Activated CD4-positive, alpha-beta T cell treated with anti-CD3 and anti-CD28 coated beads, Interleukin-2, Interleukin-4, amounts not matched to agents 100 ng/mL and 50 ng/mL, durations not matched to agents 16 hours and 8 hours (primary cell): ENCODE data around the gene THOP1.

Experiments
- DNase-seq: peaks from one replicate; pipeline ENCODE4 v3.0.0-alpha.2; 2020; ENCODE audit warnings: low spot score

THOP1 gene

DNA sequence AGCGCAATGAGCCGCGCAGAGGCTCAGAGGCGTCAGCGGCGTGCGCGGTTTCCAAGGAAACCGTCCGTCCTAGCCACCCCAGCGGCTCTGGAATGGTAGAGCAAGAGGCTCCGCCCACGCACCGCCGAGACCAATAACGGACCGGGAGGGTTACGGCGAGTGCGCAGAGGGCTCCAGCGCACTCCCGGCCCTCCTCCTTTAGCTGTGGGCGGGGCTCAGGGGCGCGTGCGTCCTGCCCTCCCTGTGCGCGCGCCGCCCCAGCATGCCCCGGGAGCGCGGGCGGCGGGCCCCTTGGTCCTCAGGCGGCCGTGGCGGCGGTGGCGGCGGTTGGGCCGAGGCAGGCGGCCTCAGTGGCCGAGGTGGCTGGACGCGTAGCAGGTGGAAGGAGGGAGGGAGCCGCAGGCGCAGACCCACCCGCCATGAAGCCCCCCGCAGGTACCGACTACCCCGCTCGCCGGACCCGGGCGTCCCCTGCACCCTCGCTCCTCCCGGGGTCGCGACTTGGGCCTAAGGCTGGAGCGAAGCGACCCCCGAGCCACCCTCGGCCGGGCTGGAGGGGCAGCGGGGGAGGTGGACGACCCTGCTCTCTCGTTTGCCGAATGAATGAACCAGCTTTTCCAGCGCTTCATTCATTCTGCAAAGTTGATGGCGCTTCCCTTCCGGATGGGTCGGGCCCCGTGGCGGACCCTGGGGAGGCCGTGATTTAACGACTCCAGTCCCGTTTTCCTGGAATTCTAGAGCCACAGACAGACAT, at the start of gene THOP1:
Gene THOP1 (plus strand): TSS at position 260 of the 754 bp plus-strand sequence. CDS start 160 bp downstream, at position 420.
- DNase-seq: peak; percentile 99

DNA sequence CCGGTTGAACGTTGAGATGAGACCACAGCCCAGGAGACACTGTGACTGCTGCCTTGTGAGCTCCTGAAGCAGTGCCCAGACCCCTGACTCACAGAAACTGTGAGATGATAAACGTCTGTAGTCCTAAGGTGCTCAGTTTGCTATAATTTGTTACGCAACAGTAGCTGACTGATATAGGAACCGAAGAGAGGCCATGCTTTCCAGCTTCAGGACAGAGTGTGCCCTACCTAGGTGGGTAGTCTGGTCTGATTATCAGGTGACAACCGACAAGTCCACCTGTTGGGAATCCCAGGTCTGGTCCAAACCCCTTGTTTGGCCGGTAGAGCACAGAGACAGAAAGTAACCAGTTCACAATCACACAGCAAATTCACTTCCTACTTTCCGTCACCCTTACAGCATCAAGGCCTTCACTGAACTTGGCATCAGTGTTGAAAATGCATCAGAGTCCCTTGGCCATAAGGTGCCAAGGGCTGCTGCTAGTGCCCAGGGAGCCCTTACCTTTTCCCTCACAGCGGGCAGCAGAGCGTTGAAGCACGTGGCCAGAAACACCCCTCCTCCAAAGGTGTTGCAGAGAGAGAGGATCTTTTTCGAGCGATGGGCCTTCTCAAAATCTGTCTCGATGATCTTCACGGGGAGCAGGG, 48.6 kb upstream of the THOP1 start:
- no peak for DNase-seq

DNA sequence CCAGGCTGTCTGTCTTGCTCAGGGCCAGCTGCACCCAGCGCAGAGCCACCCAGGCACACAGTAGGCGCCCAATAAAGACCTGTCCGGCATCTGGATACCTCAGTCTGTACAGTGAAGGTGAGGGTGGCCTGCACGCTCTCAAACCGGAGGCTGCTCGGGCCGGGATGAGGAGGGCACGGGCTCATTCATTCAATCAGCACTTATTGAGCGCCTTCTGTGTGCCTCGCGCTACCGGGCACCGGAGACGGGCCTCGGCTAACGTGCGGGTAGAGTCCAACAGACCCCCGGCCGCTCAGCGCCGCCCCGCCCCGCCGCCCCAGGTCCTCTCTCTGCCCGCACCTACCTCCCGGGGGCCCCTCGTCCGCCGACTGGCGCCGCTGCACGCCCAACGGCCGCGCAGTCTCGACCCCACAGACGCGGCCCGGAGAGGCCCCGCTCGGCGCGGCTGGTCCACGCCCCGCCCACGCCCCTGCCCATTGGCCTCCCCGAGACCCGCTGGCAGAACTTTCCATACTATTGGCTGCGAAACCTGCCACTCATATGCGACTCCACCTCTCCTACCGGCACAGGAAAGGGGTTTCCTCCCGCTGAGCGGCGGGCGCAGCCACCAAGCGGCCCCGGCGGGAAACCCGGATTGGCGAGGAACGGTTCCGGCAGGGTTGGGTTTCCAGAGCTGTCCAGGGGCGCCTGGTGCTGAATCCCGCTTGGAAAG, 45.5 kb upstream of the THOP1 start, which contains the start of gene SLC39A3:
Gene SLC39A3 (minus strand): TSS at position 416 of the 712 bp plus-strand sequence. CDS start 2,760 bp downstream, outside the sequence.
- peak; percentile 100 for DNase-seq

DNA sequence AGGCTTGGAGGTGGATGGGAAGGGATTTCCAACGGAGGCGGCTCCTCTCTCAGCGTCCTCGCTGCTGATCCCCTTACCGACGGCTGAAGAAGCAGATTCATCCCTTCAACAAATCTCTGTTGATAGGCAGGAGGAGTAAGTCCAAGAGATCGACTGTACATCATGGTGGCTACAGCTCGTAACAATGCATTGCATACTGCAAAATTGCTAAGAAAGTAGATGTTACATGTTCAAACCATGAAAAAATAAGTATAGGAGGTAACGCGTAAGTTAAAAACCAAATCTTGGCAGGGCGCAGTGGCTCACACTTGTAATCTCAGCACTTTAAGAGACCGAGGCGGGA, 45.0 kb upstream of the THOP1 start:
- DNase-seq: no peak

DNA sequence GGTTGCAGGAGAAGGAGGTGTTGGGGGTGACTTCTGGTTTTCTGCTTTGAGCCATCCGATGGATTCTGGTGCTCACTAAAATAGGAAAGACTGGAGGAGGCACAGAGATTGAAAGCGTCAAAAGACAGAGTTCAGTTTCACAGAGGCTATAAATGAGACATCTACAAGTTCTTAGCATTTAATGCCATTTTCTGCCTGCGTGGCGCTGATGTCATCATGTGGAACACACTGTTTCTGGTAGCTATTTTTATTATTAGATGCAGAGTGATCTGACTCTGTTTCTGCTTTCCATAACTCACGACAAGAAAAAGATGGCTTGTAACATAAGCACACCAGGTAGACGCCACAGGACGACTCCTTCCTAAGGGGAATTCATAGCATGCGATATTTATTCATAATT, 42.2 kb upstream of the THOP1 start:
- no peak for DNase-seq

DNA sequence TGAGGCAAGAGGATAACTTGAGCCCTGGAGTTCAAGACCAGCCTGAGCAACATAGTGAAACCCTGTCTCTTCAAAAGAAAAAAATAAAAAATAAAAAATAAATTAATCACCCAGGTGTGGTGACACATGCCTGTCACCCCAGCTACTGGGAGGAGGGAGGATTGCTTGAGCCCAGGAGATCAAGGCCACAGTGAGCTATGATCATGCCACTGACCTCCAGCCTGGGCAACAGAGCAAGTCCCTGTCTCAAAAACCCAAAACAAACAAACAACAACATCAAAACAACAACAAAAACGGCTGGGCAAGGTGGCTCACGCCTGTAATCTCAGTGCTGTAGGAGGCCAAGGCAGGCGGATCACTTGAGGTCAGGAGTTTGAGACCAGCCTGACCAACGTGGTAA, 41.2 kb upstream of the THOP1 start:
- DNase-seq: no peak

DNA sequence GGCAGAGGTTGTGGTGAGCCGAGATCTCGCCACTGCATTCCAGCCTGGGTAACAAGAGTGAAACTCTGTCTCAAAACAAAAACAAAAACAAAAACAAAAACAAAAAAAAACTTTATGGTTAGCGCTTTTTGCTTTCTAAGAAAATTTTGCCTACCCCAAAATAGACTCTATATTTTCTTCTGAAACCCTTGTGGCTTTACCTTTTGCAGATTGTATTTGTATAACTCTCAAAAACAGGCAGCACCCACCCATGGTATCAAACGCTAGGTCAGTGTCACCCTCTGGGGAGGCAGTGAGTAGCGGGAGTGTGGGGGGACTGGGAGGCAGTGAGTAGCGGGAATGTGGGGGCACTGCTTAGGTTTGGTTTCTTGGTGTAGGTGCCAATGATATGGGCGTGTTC, 38.0 kb upstream of the THOP1 start:
- DNase-seq: no peak

DNA sequence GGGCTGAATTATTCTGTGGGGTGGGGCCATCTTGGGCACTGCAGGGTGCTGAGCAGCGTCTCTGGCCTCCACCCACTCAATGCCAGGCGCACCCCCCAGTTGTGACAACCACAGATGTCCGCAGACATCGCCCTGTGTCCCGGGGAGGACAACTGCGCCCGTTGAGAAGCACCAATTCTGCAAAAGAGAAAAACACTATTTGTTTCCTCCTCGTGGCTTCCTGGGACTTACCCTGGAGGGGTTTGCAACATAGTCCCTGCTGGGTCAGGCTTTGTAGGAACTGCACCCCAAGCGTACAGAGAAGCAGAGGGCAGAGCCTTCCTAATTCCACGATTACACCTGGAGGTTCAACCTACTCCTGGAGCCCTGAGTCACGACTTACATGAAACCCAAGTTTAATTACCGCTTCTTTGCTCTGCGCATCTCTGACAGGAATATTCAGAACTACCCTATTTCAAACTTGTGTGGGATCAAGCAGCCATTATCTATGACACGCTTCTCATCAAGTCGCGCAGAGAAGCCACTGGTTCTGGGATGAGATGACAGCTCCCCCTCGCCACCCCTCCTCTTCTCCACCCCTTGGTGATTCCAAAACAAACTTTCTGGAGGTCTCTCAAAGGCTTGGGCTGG, 34.4 kb upstream of the THOP1 start:
- DNase-seq: no peak

DNA sequence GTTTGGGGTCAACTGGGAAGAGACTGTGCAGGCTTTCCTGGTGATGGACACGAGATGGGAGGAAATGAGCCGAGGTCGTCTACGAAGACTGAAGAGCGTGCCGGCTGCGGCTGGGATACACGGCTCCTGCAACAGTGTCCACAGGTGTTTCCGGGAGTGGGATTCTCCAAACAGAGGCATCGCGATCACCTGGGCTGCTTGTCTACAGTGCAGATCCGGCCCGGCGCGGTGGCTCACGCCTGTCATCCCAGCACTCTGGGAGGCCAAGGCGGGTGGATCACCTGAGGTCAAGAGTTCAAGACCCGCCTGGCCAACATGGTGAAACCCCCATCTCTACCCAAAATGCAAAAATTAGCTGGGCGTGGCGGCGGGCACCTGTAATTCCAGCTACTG, 33.9 kb upstream of the THOP1 start:
- DNase-seq: no peak

DNA sequence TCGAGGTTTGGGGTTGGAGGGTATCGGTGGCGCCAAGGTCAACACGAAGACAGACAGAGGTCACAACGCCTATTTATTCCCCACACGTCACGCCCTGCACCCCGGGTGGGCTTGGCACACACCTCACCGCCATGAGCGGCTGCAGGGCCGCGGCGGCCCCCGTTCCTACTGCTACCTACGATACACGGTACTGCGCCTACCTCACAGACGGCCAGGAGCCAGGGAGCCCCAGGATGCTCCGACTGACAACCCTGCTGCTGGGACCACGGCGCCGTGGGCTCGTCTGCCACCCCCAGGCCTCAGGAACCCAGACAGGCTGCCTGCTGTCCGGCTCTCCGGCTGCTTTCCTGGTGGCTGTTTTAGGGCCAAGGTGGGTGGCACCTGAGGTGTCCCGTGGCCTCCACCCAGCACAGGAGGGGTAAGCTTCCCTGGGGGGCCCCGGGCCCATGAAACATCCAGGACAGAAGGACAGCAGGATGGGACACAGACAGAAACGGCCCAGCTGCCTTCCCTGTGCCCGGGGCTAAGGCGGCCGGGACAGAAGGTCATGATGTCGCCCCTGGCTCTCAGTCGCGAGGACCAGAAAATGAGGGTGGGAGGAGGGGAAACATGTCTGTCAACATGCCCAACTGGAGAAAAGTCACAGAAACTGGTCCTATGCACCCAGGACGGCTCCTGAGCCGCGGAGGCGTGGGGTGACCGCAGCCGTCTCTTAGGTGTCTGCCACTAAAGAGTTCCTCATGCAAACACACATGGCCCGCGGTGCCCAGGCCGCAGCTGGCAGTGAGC, 30.4 kb upstream of the THOP1 start:
- DNase-seq: no peak

DNA sequence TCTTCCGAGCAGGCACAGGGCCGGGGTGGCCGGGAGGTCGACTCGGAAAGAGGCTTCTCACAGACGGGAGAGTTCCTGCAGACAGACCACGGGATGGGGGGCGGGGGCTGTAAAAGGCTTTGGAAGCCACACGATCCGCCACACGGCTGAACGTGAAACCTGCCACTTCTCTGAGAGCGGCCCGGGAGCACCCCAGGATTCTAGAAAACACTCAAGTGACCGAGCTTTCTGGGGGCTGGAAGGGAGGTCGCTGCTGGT, 29.9 kb upstream of the THOP1 start:
- DNase-seq: no peak

DNA sequence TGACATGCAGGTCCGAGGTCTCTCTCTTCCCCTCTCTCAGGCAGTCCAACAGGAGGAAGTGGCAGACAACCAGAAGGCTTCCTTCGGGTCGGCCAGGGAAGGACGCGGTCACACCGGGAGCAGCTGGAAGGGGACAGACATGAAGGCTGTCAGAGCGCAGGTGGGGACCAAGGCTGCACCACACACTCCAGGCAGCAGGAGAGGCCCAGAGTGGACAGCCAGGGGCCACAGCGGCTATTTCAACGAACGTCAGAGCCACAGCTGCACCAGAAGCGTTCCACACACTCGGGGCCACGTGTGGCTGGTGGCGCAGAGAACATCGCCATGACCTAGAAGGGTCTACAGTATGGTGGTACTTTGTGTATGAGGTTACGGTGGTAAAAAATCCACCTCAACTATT, 29.5 kb upstream of the THOP1 start:
- DNase-seq: no peak

DNA sequence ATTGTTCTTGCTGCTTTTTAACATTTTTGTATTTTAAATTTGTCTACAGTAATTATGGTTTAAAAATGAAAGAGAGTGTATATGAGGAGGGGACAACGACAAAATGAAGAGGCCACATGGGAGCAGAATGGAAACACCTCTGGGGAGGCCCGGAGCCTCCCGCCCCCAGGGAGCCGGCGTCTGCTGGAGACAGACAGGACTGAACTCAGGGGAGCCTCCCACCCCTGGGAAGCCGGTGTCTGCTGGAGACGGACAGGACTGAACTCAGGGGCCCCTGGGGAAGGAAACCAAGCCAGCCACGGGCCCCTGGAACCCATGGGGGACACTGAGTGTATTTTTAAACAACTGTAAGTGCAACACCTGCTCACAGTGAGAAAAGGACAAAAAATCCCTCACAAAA, 28.8 kb upstream of the THOP1 start:
- no peak for DNase-seq

DNA sequence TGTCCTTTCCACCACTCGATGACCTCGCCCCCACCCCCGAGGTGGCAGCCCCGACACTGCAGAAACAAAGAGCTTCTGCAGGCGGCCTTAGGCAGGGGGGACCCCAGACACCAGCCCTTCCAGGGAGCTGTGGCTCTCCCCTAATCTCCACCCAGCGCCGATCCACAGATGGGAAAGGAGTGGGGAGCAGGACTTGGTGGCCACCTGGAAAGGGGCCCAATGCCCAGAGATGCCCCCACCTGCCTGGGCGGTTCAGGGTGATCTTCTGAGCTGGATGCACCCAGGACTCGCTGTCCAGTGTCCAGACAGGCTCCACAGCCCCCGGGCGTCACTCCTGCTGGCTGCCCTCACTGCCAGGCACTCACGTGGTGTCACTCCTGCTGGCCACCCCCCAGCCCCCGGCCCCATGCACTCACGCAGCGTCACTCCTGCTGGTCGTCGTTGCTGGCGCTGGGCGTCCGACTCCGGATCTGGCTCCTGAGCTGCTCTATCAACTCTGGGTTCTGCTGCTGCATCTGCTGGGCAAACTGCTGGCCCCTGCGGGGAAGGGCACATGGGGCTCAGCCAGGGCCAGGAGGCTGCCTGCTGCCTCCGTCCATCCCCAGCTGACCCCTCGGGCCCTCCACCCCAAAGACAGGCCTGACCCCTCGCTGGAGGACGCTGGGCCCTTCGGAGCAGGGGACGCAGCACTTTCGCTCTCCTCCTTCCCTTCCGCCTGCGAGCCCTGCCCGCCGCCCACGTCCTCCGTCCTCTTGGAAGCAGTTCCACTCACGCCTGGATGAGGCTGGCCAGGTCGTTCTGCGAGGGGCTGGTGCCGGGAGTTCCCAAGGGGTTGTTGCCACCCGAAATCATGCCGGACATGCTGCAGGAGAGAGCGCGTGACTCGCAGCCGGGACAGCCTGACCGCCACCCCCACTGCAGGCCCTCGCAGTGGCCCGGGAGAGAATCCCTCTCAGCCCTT, 28.1 kb upstream of the THOP1 start:
- DNase-seq: no peak

DNA sequence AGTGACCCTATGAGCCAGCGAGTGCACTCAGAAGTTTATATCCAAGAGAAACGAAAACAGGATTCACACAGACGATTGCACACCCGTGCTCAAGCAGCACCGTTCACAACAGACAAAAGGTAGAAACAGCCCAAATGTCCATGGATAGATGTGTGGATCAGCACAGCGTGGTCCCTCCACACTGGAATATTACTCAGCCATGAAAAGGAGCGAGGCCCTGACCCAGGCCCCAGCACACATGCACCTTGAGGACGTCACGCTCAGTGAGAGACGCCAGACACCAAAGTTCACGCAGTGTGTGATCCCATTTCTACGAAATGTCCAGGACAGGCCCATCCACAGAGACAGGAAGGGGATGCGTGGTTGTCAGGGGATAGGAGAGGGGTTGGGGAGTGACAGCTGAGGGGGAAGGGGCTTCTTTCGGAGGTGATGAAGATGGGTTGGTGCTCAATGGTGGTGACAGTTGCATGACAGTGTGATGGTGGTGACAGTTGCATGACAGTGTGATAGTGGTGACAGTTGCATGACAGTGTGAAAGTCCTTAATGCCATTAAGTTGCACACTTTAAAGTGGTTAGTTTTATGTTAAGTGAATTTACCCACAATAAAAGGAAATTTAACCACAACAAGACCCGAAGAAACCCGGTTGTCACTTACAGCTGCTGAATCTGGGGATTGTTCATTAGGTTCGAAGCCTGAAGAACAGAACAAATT, 26.5 kb upstream of the THOP1 start:
- no peak for DNase-seq

DNA sequence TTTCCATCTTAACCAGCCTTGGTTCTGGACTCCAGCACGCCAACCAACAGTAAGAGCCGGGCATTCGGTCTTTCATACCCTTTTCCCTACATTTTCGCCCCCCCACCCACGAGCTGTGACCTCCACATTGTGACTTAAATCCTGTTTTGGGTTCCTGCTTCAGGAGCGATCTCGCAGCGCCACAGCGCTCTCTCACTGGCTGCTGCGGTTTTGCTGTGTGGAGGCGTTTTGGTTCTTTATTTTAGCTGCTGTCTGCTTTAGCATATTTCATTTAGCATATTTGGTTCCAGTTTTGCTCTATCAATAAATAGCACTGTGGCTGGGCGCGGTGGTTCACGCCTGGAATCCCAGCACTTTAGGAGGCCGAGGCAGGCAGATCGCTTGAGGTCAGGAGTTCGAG, 25.9 kb upstream of the THOP1 start:
- DNase-seq: no peak

DNA sequence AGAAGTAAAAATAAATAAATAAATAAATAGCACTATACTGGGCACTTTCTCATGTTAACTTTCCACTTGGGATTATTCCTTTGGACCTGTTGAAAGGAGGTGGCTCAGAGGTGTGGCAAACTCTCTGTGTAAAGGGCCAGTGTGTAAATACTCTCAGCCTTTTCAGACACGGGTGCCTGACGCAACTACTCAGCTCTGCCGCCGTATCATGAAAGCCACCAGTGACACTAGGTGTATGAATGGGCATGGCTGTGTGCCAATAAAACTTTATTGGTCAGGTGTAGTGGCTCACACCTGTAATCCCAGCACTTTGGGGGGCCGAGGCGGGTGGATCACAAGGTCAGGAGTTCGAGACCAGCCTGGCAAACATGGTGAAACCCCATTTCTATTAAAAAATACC, 25.3 kb upstream of the THOP1 start:
- DNase-seq: no peak

DNA sequence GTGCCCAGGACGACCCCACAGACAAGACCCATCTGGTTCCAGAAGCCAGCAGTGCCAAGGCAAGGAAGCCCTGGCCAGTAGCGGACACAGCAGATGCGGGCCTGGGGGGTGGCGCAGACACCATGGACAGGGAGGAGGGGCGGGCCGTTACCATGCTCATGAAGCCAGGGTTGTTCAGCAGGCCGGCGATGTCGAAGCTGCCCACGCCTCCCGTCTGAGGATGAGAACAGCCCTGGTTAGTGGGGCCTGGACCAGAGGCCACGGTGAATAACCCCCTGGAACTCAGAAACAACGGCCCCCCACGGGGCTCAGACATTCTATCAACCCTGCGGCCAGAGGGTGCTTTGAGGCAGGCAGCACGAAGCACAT, 24.0 kb upstream of the THOP1 start:
- DNase-seq: no peak

DNA sequence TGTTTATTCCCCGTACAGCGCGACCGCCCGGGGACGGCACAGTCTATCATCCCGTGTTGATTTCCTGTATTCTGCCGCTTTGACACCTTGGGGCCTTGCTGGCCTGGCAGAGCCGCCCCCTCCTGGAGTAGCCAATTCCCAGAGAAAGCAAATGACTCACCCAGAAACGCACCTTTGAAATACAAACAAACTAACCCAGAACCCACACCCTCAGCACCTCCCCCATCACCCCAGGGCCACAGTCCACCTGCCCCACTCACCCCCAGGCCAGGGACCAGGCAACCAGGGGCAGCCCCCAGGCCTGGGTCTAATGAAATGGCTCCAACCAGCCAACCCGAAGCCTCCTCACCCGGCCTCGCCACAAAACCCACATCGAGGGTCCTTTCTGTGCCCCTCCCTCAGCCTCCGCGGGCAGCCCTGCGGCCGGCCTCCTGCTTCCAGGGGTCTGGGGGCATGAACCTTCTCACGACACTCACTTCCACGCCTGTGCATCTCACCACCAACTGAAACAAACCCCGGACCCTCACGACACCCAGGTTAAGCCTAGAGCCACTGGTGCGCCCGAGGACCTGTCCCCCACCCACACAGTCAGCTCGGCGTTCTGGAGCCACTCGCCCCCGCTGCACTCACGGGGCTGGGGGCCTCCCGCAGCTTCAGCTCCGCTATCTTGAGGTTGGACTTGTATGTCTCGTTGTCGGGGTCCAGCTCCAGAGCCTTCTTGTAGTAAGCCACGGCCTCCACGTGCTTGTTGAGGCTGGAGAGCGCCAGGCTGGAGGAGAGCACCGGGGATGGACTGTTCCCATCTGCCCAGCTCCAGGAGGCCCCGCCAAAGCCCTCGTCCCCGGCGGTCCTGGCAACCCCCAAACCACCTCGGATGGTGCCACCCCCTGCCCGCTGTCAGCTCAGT, 23.2 kb upstream of the THOP1 start:
- no peak for DNase-seq
